Endodermal cell (in vitro differentiated cells): ENCODE measurements around the gene TCP10L. TPM values are rescaled to one million over a fixed set of nuclear protein-coding genes. Genes with fewer than 3 reads are reported as not detected.
"Not testable (repeated sequence)": the region's sequence is repeated elsewhere in the genome, so short reads cannot be mapped to it uniquely, and the experiment has no call there.

ENCODE experiments used
- DNase-seq: peaks from one replicate; pipeline ENCODE4 v3.0.0-alpha.2; 2017
- H3K27ac ChIP-seq: 2 replicates; pipeline ENCODE4 v1.5.1; 2013; ENCODE audit warnings: mild to moderate bottlenecking, low read depth, low read length, moderate library complexity
- H3K27me3 ChIP-seq: 2 replicates; pipeline ENCODE4 v1.6.1; 2013; ENCODE audit warnings: mild to moderate bottlenecking, low read length, moderate library complexity; ENCODE audit not compliant: insufficient read depth, control insufficient read depth, poor library complexity, severe bottlenecking
- H3K36me3 ChIP-seq: 2 replicates; pipeline ENCODE4 v1.7.0; 2013; ENCODE audit warnings: mild to moderate bottlenecking, low read length, moderate library complexity; ENCODE audit not compliant: control insufficient read depth, insufficient read depth
- H3K4me1 ChIP-seq: one replicate; pipeline ENCODE4 v1.7.0; 2013; ENCODE audit warnings: low read length; ENCODE audit not compliant: control insufficient read depth, insufficient read depth
- H3K4me3 ChIP-seq: 2 replicates; pipeline ENCODE4 v1.5.1; 2013; ENCODE audit warnings: mild to moderate bottlenecking, low read length, moderate library complexity
- H3K9ac ChIP-seq: 2 replicates; pipeline ENCODE4 v1.6.1; 2013; ENCODE audit warnings: mild to moderate bottlenecking, low read length, moderate library complexity; ENCODE audit not compliant: poor library complexity, severe bottlenecking; ENCODE audit errors: extremely low read depth
- H3K9me3 ChIP-seq: 2 replicates; pipeline ENCODE4 v1.6.1; 2013; ENCODE audit warnings: mild to moderate bottlenecking, low read length, moderate library complexity; ENCODE audit not compliant: control insufficient read depth
- H3K27ac Mint-ChIP-seq: 2 replicates; pipeline ENCODE4 v1.8.0; 2020; ENCODE audit warnings: mixed read lengths
- H3K27me3 Mint-ChIP-seq: 2 replicates; pipeline ENCODE4 v1.8.0; 2021; ENCODE audit warnings: mild to moderate bottlenecking, mixed read lengths; ENCODE audit not compliant: insufficient read depth
- H3K36me3 Mint-ChIP-seq: 2 replicates; pipeline ENCODE4 v1.8.0; 2020; ENCODE audit warnings: low read depth, mixed read lengths
- H3K4me1 Mint-ChIP-seq: 2 replicates; pipeline ENCODE4 v1.8.0; 2020; ENCODE audit warnings: mixed read lengths
- H3K4me3 Mint-ChIP-seq: 2 replicates; pipeline ENCODE4 v1.8.0; 2020; ENCODE audit warnings: mild to moderate bottlenecking, moderate library complexity, mixed read lengths
- H3K9me3 Mint-ChIP-seq: 2 replicates; pipeline ENCODE4 v1.8.0; 2020; ENCODE audit warnings: mild to moderate bottlenecking, mixed read lengths
- WGBS, 2 experiments: methylation state at CpG; one replicate each; pipeline versions ENCODE4 v1.1.5 to v1.1.7; 2013; ENCODE audit warnings: missing lambda C conversion rate in 2 of 2, mixed read lengths in 1 of 2; ENCODE audit not compliant: insufficient coverage in 1 of 2, insufficient read length in 1 of 2; 5-methylcytosine and 5-hydroxymethylcytosine counted together
- total RNA-seq, 2 donors: library from RNA; stranded (reverse); fragmentation: NEBNext Ultra II Directional in 1 of 2; extraction: Animal tissue kit (Norgen Biotek cat#: 25700) in 1 of 2; gene quantifications; 2 replicates in 1 of 2; 3 replicates in 1 of 2; pipeline ENCODE4 v1.2.1, GENCODE V29; 2021
- TF ChIP-seq, protein P1 (sequence below): fragments of 200-600 bp; sonication (generic); conservative IDR thresholded peaks from 2 replicates; pipeline ENCODE4 v1.5.0; 2021; ENCODE audit warnings: antibody characterized with exemption, mild to moderate bottlenecking

TCP10L gene
- total RNA-seq, 2 donors from 2014 or later = 0.95 to 1.4 TPM

DNA sequence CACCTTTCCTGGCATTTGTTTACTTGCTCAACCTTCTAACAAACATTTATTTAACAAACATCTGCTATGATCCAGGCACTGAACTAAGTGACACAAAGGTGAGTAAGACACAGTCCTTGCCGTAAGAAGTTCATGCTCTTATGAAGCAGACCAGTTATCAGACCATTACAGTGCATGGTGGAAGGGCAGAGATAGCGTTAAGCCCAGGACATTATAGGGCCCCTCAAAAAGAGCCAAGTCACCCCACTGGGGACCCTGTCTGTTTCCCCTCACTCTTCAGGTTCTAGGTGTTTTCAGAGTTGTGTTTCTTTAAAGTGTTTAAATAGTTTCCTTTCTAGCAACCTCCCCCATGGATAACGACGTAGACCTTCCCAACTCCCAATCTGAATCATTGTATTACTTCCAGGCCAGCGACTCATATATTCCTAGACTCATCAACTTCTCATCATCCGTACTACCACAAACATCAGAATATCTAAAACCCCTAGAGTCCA, 39.3 kb downstream of the TCP10L start:
- Histone ChIP-seq H3K9ac (no peak overlapping the region), H3K27me3 (no peaks in the 10 kb centered on the region), H3K36me3 (no peaks in the 10 kb centered on the region), H3K4me3 (no peak overlapping the region), H3K4me1 (no peaks in the 10 kb centered on the region), H3K27ac (no peak overlapping the region), H3K9me3 (no peaks in the 10 kb centered on the region)
- WGBS, 2 experiments = 89% methylated on average over 6 of the region's 6 CpGs
- no peak overlapping the region for H3K27ac Mint-ChIP-seq
- TF ChIP-seq, protein P1, sequence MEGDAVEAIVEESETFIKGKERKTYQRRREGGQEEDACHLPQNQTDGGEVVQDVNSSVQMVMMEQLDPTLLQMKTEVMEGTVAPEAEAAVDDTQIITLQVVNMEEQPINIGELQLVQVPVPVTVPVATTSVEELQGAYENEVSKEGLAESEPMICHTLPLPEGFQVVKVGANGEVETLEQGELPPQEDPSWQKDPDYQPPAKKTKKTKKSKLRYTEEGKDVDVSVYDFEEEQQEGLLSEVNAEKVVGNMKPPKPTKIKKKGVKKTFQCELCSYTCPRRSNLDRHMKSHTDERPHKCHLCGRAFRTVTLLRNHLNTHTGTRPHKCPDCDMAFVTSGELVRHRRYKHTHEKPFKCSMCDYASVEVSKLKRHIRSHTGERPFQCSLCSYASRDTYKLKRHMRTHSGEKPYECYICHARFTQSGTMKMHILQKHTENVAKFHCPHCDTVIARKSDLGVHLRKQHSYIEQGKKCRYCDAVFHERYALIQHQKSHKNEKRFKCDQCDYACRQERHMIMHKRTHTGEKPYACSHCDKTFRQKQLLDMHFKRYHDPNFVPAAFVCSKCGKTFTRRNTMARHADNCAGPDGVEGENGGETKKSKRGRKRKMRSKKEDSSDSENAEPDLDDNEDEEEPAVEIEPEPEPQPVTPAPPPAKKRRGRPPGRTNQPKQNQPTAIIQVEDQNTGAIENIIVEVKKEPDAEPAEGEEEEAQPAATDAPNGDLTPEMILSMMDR = no peak
- H3K9me3 Mint-ChIP-seq = no peaks in the 10 kb centered on the region
- H3K27me3 Mint-ChIP-seq = peaks cover under 1% of the 10 kb centered on the region
- H3K36me3 Mint-ChIP-seq = no peaks in the 10 kb centered on the region
- no peaks in the 10 kb centered on the region for H3K4me1 Mint-ChIP-seq
- no peak for DNase-seq
- no peak overlapping the region for H3K4me3 Mint-ChIP-seq

DNA sequence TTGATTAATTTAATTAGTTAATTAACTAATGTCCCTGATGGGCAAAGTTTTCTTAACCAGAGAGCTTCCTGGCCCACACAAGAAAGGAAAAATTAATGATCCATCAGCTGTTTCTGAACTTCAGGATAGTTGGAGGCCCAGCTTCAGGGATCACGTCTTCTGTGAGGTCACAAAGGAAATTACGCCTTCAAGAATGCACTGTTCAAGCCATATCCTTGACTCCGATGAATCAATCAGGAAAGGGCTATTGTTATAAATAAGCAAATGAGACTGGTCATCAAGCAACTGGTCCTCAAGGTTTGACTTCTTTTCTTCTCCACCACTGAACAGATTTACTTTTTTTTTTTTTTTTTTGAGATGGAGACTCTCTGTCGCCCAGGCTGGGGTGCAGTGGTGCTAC, 40.6 kb downstream of the TCP10L start:
- TF ChIP-seq, protein P1 = no peak
- no peaks in the 10 kb centered on the region for H3K27me3 ChIP-seq
- no peak overlapping the region for H3K27ac ChIP-seq
- H3K36me3 ChIP-seq = no peaks in the 10 kb centered on the region
- no peaks in the 10 kb centered on the region for H3K27me3 Mint-ChIP-seq
- no peak overlapping the region for H3K4me3 Mint-ChIP-seq
- no peaks in the 10 kb centered on the region for H3K4me1 Mint-ChIP-seq
- H3K9me3 ChIP-seq = no peaks in the 10 kb centered on the region
- no peak overlapping the region for H3K4me3 ChIP-seq
- DNase-seq = no peak
- H3K27ac Mint-ChIP-seq = no peak overlapping the region
- no peaks in the 10 kb centered on the region for H3K4me1 ChIP-seq
- H3K9me3 Mint-ChIP-seq = no peaks in the 10 kb centered on the region
- H3K36me3 Mint-ChIP-seq = no peaks in the 10 kb centered on the region
- WGBS, 2 experiments = 93 to 97% methylated on average over 3 to 4 of the region's 4 CpGs
- H3K9ac ChIP-seq = no peak overlapping the region

DNA sequence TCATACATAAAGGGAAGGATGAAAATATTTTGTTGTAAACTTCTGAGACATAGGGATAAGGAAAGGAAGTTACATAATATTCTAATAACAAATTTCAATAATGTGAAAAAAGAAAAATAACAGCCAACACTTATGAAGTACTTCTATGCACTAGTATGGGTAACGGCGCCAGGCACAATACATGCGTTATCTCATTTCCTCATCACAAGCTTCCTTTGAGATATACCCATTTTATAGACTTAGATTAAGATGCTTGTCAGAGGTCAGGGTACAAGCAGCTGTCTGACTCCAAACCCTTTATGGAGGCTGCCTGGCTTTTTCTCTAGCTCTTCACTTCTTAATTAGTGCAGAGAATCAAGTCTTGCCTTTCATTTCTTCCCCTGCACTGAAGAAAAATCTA, 41.3 kb downstream of the TCP10L start:
- DNase-seq = no peak
- H3K27ac Mint-ChIP-seq = no peak overlapping the region
- TF ChIP-seq, protein P1 = no peak
- no peak overlapping the region for H3K4me3 Mint-ChIP-seq
- no peaks in the 10 kb centered on the region for H3K9me3 ChIP-seq
- no peaks in the 10 kb centered on the region for H3K27me3 Mint-ChIP-seq
- no peaks in the 10 kb centered on the region for H3K4me1 Mint-ChIP-seq
- no peak overlapping the region for H3K9ac ChIP-seq
- no peaks in the 10 kb centered on the region for H3K36me3 ChIP-seq
- no peaks in the 10 kb centered on the region for H3K9me3 Mint-ChIP-seq
- WGBS, 2 experiments = 74 to 83% methylated on average over 2 to 3 of the region's 3 CpGs
- no peak overlapping the region for H3K27ac ChIP-seq
- no peak overlapping the region for H3K4me3 ChIP-seq
- no peaks in the 10 kb centered on the region for H3K36me3 Mint-ChIP-seq
- H3K27me3 ChIP-seq = no peaks in the 10 kb centered on the region
- no peaks in the 10 kb centered on the region for H3K4me1 ChIP-seq

DNA sequence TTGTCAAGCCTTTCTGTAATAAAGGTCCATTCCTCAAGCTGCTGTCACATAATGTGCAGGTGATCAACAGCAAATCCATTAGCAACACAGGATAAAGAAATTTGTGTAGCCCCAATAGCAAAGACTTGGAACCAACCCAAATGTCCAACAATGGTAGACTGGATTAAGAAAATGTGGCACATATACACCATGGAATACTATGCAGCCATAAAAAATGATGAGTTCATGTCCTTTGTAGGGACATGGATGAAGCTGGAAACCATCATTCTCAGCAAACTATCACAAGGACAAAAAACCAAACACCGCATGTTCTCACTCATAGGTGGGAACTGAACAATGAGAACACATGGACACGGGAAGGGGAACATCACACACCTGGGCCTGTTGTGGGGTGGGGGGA, 42.3 kb downstream of the TCP10L start:
- not testable (repeated sequence) for H3K9me3 ChIP-seq, H3K27me3 Mint-ChIP-seq, DNase-seq, H3K4me3 ChIP-seq, H3K4me1 Mint-ChIP-seq, H3K36me3 ChIP-seq, H3K27ac ChIP-seq, H3K27me3 ChIP-seq, H3K4me1 ChIP-seq, H3K36me3 Mint-ChIP-seq, H3K9me3 Mint-ChIP-seq, H3K9ac ChIP-seq, H3K4me3 Mint-ChIP-seq, H3K27ac Mint-ChIP-seq
- 90% methylated on average over 1 of the region's 2 CpGs; no CpG with 5 or more reads in 1 of the 2 experiments for WGBS, 2 experiments
